Dendritic cell treated with granulocyte-macrophage colony-stimulating factor and Interleukin-4, amounts not matched to agents 40 ng/mL and 50 ng/mL, for 4 days (primary cell): ENCODE data around the gene ATP2A3.

ENCODE experiments used
- H3K27ac Mint-ChIP-seq: one replicate; pipeline ENCODE4 v1.8.0; 2022; ENCODE audit warnings: mild to moderate bottlenecking, mixed read lengths
- H3K27me3 Mint-ChIP-seq: one replicate; pipeline ENCODE4 v1.8.0; 2022; ENCODE audit warnings: mild to moderate bottlenecking, mixed read lengths
- H3K36me3 Mint-ChIP-seq: one replicate; pipeline ENCODE4 v1.8.0; 2022; ENCODE audit warnings: low read depth, mixed read lengths
- H3K4me1 Mint-ChIP-seq: one replicate; pipeline ENCODE4 v1.8.0; 2022; ENCODE audit warnings: low read depth, mixed read lengths
- H3K4me3 Mint-ChIP-seq: one replicate; pipeline ENCODE4 v1.8.0; 2022; ENCODE audit warnings: mild to moderate bottlenecking, moderate library complexity, mixed read lengths
- H3K9me3 Mint-ChIP-seq: one replicate; pipeline ENCODE4 v1.8.0; 2022; ENCODE audit warnings: mixed read lengths
- intact Hi-C: fragments of 100-400 bp; cut with micrococcal nuclease; formaldehyde crosslinking; loops from one replicate; pipeline ENCODE4 v1.15.0; 2022

ATP2A3 gene

DNA sequence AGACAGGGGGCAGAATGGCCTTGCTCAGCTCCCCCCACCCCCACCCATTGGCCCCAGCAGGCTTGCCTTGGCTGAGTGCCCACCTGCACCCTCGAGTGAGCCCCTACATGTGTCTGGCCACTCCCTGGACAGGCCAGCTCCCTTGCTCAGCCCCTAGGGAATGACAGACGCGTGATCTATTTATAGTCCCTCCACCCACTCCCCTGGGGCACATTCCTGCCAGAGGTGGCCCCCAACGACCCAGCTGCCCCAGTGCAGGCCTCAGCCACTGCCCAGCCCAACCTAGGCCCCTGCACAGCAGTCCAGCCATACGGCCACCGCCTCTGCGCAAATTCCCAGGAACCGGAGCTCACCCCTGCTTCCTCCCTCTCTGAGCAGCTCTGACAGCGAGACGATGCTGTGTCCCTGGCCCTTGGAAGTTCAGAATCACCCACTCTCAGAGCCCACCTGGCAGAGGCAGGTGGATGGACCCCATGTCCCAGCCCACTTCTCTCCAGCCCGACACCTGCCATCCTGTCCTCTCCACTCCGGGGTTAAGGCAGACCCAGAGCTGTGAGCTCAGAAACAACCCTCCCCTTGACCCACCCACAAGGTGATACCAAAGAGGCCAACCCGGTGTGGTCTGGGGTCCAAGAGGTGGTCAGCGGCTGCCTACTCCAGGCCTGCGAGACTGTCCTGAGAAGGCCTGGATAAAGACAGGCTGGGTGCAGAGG, 36.5 kb downstream of the ATP2A3 start:
- intact Hi-C loops = no loop called here
- Mint-ChIP-seq H3K4me1 (peaks cover 12% of the 10 kb centered on the region), H3K27ac (no peak overlapping the region), H3K9me3 (no peaks in the 10 kb centered on the region), H3K4me3 (no peak overlapping the region), H3K27me3 (no peaks in the 10 kb centered on the region), H3K36me3 (peaks cover 72% of the 10 kb centered on the region)

DNA sequence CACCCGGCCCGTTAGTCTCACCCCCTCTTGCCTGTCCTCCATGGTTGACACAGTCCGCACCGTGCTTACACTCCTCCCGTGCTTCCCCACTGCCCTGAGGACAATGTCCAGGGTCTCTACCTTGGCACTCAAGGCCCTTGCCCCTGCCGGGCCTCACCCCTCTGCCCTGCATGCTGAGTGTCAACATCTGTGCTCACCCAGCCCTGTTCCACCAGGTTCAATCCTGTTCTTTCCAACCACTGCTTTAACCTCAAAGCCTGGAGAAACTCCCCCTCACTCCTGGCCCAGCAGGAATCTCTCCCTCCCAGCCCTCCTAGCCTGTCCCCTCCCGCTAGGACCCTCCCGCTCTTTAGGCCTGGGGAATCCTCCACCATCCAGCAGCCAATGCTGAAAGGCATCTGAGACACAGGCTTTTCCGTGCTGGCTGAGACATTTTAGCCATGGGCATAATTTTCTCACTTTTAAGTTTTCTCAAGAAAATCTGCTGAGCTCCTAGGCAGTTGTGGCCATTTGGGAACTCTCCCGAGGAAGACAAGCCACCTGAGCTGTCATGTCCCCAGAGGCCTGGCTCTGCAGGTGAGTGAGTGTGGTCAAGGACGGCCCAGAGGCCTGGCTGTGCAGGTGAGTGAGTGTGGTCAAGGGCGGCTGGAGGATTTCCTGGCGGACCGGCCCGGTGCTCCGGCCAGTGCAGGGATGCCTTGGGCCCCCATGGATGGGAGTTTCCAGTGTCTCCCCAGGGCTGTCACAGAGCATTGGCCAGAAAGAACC, 37.2 kb downstream of the ATP2A3 start:
- intact Hi-C loops = no loop called here
- Mint-ChIP-seq H3K27me3 (no peaks in the 10 kb centered on the region), H3K36me3 (peaks cover 66% of the 10 kb centered on the region), H3K27ac (no peak overlapping the region), H3K9me3 (no peaks in the 10 kb centered on the region), H3K4me3 (no peak overlapping the region), H3K4me1 (peaks cover 12% of the 10 kb centered on the region)

DNA sequence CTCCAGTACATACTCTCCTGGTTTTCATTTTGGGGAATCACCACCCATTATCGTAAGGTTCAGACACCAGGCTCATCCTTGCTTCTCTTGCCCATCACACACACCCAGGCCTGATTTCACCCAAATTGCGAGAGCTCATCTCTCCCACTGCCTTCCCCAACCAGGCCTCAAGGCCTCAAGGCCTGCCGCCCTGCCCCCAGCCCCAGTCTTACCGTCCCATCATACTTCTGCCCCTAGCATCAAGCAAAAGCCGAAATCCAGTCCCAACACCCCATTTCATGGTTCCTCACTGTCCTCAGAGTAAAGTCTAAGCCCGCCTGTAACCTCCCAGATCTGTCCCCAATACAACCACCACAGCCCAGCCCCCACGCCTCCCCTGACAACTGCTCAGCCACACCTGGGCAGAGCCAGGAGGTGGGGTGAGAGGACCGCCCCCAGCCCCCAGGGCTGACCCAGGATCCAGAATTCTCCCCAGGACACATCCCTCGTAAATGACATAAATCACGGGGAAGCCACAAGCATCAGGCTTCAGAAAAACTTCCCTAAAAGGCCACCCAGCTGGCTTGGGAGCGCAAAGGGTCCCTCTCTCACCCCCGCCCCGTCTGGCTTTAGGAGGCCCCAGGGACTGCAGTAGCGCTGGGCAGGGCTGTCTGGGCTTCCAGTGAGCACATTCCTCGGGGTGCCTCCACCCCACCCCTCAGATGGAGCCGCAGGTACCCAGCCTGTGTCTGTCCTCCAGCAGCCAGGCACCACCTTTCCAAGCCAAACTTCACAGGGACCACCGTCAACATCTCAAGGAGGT, 38.4 kb downstream of the ATP2A3 start:
- H3K9me3 Mint-ChIP-seq = no peaks in the 10 kb centered on the region

DNA sequence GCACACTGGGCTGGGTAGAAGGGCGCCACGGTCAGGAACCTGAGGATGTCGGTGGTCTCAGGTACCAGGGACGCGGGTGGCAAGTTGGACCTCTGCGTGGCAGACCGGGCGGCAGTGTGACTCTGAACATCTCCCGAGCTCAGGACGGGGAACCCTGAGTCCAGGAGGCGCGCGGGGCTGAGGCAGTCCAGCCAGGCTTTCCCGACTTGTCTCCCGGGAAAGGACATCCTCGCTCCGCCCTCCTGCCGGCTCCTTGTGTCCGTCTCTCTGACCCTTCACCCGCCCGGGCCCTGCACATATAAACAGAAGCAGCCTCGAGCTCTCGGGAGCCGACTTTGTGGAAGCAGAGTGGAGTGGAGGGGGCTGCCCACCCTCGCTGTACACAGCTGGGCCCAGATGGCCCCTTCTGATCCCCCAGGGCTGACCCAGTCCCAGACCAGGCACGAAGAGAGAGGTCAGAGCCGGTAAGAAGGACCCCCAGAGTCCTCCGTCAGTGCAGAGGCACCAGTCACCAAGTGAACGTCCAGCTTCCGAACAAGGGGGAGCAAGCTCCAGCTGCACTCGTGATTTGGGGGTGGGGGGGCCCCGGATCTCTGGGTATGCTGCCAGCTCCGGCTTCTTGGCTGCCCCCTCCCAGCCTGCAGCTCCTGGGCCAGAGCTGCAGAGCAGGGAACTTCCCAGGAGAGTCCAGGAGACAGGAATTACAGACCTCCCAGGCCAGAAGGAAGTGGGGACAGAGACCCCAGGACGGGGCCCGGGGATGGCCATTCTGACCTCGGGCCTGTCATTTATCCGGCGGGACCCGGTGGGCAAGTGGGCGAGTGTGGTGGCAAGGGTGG, 39.5 kb downstream of the ATP2A3 start:
- intact Hi-C loops = no loop called here
- H3K36me3 Mint-ChIP-seq = peaks cover 55% of the 10 kb centered on the region
- no peaks in the 10 kb centered on the region for H3K9me3 Mint-ChIP-seq
- no peaks in the 10 kb centered on the region for H3K27me3 Mint-ChIP-seq
- no peak overlapping the region for H3K4me3 Mint-ChIP-seq
- no peak overlapping the region for H3K27ac Mint-ChIP-seq
- peaks cover 9% of the 10 kb centered on the region for H3K4me1 Mint-ChIP-seq

More for the DNA sequence above, 38.4 kb downstream of the ATP2A3 start:
- peaks cover 12% of the 10 kb centered on the region for H3K4me1 Mint-ChIP-seq
- H3K36me3 Mint-ChIP-seq = peaks cover 66% of the 10 kb centered on the region
- intact Hi-C loops = no loop called here
- no peak overlapping the region for H3K27ac Mint-ChIP-seq
- no peaks in the 10 kb centered on the region for H3K27me3 Mint-ChIP-seq
- H3K4me3 Mint-ChIP-seq = no peak overlapping the region

DNA sequence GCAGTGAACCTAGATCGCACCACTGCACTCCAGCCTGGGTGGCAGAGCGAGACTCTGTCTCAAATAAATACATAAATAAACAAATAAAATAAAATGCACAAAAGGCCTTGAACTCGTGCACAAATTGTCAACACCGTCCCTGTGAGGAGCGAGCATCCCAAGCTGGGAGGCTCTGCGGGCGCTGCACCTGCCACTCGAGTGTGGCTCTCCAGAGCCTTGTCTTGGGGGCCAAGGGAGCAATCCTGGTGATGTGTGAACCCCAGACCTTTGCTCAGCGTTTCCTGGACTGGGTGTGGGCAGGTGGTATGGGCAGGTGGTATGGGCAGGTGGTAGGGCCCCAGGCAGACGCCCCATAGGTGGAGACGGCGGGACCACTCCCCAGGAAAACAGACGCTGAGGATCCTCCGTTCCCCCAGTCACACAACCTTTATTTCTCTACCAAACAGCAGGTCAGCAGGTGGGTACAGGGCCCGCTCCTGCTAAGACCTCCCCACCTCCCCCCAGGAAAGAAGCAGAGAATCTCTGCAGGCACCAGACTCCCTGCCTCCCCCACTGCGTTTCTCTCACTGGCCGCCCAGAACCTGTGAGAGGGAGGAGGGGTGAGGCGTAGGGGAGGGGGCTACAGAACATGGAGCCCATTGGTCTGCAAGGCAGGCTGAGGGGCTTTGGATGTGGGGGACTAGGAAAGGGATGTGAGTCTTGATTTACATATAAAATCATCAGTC, 40.6 kb downstream of the ATP2A3 start:
- Mint-ChIP-seq H3K4me3 (no peak overlapping the region), H3K27ac (no peak overlapping the region), H3K36me3 (peaks cover 44% of the 10 kb centered on the region), H3K4me1 (peaks cover 5% of the 10 kb centered on the region), H3K9me3 (no peaks in the 10 kb centered on the region), H3K27me3 (no peaks in the 10 kb centered on the region)
- intact Hi-C loops = no loop called here

DNA sequence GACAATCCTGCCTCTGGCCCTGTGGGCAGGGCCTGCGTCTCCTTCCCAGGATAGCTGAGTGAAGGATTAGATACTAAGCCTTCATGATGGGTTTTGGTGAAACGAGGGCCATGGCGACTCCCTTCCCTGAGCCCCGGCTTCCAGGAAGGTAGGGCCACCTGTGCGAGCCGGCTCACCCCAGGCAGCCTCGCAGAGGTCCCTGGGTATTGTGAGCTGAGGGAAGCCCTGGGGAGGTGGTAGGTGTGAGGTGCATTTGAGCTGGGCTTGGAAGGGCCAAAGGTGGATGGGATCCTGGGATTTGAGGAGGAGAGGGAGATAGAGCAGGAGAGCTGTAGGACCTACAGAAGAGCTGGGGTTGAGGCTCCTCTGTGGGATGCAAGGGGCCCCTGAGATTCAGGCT, 41.5 kb downstream of the ATP2A3 start:
- H3K36me3 Mint-ChIP-seq = peaks cover 36% of the 10 kb centered on the region
- no peak overlapping the region for H3K27ac Mint-ChIP-seq
- peaks cover 9% of the 10 kb centered on the region for H3K4me1 Mint-ChIP-seq
- H3K4me3 Mint-ChIP-seq = no peak overlapping the region
- no peaks in the 10 kb centered on the region for H3K27me3 Mint-ChIP-seq
- H3K9me3 Mint-ChIP-seq = no peaks in the 10 kb centered on the region
- intact Hi-C loops = no loop called here

DNA sequence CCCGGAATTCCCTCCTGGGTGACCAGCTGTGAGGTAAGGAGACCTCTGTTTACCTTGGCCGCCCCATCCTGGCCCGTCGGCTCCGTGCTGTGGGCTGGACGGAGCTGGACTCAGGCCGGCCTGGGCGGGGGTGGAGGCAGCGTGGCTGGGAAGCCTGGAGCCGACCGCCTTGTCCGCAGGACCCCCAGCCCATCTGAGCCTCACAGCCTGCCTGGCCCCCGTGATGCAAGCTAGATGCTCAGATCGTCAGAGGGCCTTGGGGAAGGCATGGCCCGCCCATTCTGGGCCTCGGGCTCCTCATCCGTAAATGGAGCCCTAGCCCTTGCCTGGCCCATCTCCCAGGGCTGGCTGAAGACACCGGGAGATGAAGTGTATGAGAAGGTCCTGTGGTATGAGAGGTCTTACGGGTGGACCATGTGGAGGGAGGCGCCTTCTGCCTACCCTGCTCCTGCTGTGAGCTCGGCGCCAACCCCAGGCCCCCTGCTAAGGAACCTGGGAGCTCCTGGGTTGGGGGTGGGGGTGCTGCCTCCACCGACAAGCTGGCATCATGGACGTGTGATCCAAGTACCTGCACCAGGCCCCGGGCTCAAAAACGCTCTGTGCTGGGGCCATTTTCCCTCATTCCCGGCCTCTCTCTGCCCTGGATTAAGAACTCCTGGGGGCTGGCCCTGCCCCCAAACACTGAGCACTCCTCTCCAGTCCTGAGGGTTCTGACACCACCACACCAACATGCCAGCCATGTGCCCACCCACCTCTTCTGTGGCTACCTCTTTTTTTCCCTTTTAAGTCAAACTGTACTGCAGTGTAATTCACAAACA, 42.5 kb downstream of the ATP2A3 start:
- no peaks in the 10 kb centered on the region for H3K27me3 Mint-ChIP-seq
- peak overlapping the region; percentile 37 for H3K27ac Mint-ChIP-seq
- H3K9me3 Mint-ChIP-seq = no peaks in the 10 kb centered on the region
- H3K4me3 Mint-ChIP-seq = no peak overlapping the region
- peaks cover 19% of the 10 kb centered on the region for H3K4me1 Mint-ChIP-seq
- intact Hi-C loops = no loop called here
- peaks cover 25% of the 10 kb centered on the region for H3K36me3 Mint-ChIP-seq

DNA sequence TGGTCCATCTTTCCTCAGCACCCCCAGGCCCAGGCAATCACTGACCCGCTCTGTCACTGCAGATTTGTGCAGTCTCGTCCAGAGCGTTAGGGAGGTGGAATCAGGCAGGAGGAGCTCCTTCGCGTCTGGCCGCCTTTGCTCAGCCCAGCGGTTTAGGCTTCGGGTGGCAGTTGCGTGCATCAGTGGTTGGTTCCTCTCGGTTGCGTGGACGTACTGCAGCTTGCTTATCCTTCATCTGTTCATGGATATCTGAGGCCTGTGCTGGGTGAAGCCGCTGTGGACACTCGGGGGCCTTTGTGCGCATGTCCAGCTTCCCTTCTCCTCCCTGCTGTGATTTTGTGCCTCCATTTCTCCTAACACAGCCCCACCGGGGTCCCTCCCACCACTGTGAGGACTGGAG, 43.2 kb downstream of the ATP2A3 start:
- H3K36me3 Mint-ChIP-seq = peaks cover 20% of the 10 kb centered on the region
- H3K9me3 Mint-ChIP-seq = no peaks in the 10 kb centered on the region
- peaks cover 26% of the 10 kb centered on the region for H3K4me1 Mint-ChIP-seq
- H3K27me3 Mint-ChIP-seq = no peaks in the 10 kb centered on the region
- H3K4me3 Mint-ChIP-seq = no peak overlapping the region
- H3K27ac Mint-ChIP-seq = no peak overlapping the region
- intact Hi-C loops = no loop called here

DNA sequence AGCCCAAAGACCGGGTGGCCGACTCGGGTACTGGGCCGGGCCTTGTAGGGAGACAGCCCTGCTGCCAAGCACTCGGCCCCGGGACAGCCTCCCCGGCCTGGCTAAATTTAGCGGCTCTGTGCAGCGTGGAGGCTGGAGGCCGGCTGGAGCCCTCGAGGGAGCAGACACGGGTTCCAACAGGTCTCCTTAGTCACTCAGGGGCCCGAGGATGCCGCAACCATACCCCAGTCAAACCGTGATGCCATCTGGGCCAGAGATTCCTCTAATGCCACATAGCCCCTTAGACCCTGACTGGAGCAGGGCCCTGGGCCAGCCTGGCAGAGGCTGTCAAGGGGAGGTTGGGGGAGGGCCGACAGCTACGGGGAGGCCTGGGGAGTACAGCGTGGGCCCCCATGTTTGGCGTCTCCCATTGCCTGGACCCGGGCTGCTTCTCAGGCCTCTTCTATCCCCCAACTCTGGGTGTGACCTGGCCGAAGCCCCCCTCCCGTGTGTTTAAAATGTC, 45.1 kb downstream of the ATP2A3 start:
- H3K9me3 Mint-ChIP-seq = no peaks in the 10 kb centered on the region
- peaks cover 2% of the 10 kb centered on the region for H3K36me3 Mint-ChIP-seq
- peaks cover 45% of the 10 kb centered on the region for H3K4me1 Mint-ChIP-seq
- H3K27me3 Mint-ChIP-seq = no peaks in the 10 kb centered on the region
- H3K4me3 Mint-ChIP-seq = no peak overlapping the region
- peak overlapping the region; percentile 19 for H3K27ac Mint-ChIP-seq
- intact Hi-C loops = no loop called here

DNA sequence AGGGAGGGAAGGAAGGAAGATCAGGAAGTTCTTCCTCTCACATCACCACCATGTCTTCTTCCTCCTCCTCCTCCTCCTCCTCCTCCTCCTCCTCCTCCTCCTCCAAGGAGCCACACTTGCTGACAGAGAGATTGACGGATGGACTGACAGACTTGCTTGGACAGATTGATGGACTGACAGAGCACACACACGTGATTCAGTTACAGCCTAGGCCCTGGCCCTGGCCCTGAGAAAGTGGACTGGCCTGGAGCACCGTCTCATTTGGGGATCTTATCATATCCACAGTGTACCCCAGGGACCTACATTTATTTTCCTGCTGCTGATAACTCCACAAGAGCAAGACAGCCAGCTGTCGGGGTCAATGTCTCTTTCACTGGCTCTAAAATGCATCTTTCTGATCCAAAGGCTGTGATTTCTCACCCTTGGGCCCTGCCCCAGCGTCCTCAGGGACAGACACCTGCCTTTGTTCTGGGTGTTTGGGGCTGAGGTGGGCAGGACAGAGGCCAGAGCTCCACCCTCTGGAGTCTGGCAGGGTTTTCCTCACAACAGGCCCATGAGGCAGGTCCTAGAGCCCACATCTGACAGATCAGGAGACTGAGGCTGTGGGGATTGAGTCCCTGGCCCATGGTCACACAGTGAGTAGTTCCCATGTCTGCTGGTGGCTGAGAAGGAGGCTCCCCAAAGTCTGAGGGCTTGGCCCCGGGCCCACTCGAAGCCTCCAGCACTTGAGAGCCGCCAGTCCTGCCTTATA, 45.7 kb downstream of the ATP2A3 start:
- Mint-ChIP-seq H3K9me3 (no peaks in the 10 kb centered on the region), H3K27ac (peak overlapping the region; percentile 19), H3K36me3 (peaks cover 5% of the 10 kb centered on the region), H3K4me3 (no peak overlapping the region), H3K4me1 (peaks cover 51% of the 10 kb centered on the region), H3K27me3 (no peaks in the 10 kb centered on the region)
- intact Hi-C loops = no loop called here

DNA sequence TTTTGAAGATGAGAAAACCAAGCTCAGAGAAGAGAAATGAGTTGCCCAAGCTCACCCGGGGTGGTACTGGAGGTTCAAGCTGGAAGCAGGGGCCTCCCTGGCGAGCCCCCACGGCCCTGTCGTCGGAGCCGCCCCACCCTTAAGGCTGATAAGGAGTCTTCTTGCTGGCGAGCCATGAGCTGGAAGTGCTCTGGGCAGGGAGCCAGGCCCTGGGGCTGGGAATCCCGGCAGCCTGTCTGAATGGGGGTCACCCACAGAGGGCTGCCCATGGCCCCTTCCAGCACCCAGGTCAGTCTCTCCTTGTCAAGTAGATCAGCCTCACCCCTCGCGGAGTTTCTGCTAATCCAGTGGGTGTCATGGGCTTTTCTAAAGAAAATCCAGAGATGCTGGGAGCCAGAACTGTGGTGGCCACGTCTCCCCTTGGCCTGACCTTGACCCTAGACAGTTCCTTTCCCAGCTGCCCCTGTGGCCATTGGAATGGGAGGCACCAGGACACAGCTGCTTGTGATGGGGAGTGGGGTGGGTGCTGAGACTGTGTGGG, 46.8 kb downstream of the ATP2A3 start:
- Mint-ChIP-seq H3K27ac (peak overlapping the region; percentile 92), H3K27me3 (peaks cover 1% of the 10 kb centered on the region), H3K9me3 (no peaks in the 10 kb centered on the region), H3K4me3 (no peak overlapping the region), H3K36me3 (peaks cover 9% of the 10 kb centered on the region), H3K4me1 (peaks cover 59% of the 10 kb centered on the region)
- intact Hi-C loops = no loop called here
